PFSK-1 (cell line): Measurements from ENCODE around the gene IGLON5.

Source experiments
- POLR2AphosphoS5 ChIP-seq: IDR thresholded peaks from 2 replicates; pipeline ENCODE4 v1.6.1; 2012; ENCODE audit warnings: low read depth, mild to moderate bottlenecking, control low read depth, low read length, moderate library complexity
- TAF1 ChIP-seq: IDR thresholded peaks from 2 replicates; pipeline ENCODE4 v1.6.1; 2012; ENCODE audit warnings: low read length, control low read depth, borderline replicate concordance; ENCODE audit not compliant: insufficient read depth
- TF ChIP-seq, protein P1 (sequence below), 2 experiments: IDR thresholded peaks; 2 replicates each; pipeline versions ENCODE4 v1.6.1 to v1.8.0; 2011 to 2012; ENCODE audit warnings: low read depth in 2 of 2, low read length in 2 of 2, control low read depth in 1 of 2, inconsistent platforms in 1 of 2, mild to moderate bottlenecking in 1 of 2, moderate library complexity in 1 of 2; ENCODE audit not compliant: insufficient read depth in 1 of 2

DNA sequence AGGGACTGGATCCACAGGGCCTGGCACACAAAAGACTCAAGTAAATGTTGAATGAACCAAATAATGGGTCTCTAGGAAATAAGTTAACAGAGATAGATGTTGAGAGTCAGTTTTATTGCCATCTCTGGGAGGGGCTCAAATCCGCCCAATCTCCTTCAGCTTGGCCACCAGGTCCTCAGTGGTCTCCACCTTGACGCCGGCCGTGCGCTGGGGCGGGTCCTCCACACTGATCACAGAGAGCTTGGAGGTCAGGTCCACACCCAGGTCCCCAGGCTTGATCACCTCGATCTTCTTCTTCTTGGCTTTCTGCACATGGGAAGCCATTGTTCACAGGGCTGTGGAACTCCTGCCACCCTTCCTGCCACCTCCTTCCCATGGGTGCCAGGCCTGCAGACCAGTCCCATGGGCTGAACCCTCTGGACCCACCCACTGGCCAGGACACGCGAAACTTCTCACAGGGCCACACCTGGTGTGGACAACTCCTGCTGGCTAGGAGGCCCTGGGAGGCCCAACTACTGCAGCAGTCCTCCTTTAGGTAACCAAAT lies 33.7 kb downstream of the IGLON5 start:
- TF ChIP-seq POLR2AphosphoS5 (no peak), TAF1 (no peak)
- TF ChIP-seq, protein P1, sequence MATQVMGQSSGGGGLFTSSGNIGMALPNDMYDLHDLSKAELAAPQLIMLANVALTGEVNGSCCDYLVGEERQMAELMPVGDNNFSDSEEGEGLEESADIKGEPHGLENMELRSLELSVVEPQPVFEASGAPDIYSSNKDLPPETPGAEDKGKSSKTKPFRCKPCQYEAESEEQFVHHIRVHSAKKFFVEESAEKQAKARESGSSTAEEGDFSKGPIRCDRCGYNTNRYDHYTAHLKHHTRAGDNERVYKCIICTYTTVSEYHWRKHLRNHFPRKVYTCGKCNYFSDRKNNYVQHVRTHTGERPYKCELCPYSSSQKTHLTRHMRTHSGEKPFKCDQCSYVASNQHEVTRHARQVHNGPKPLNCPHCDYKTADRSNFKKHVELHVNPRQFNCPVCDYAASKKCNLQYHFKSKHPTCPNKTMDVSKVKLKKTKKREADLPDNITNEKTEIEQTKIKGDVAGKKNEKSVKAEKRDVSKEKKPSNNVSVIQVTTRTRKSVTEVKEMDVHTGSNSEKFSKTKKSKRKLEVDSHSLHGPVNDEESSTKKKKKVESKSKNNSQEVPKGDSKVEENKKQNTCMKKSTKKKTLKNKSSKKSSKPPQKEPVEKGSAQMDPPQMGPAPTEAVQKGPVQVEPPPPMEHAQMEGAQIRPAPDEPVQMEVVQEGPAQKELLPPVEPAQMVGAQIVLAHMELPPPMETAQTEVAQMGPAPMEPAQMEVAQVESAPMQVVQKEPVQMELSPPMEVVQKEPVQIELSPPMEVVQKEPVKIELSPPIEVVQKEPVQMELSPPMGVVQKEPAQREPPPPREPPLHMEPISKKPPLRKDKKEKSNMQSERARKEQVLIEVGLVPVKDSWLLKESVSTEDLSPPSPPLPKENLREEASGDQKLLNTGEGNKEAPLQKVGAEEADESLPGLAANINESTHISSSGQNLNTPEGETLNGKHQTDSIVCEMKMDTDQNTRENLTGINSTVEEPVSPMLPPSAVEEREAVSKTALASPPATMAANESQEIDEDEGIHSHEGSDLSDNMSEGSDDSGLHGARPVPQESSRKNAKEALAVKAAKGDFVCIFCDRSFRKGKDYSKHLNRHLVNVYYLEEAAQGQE (IDR thresholded peaks at IDR 0.05; ENCODE audit: insufficient read depth in 1 of 2, low read depth in 2 of 2, low read length in 2 of 2): no peak
